Activated B cell treated with CpG ODN at 0.5 μM for 24 hours (primary cell): ENCODE data around the gene GIT1. TPM values are rescaled to one million over a fixed set of nuclear protein-coding genes. Genes with fewer than 3 reads are reported as not detected.

Experiments
- ATAC-seq: fragments of 200-7000 bp; cut with Tn5 transposase; one replicate; pipeline ENCODE4 v1.10.0; 2021; ENCODE audit warnings: low read depth, mild to moderate bottlenecking, moderate library complexity
- CTCF ChIA-PET: fragments of 350-600 bp; sonication (Branson Sonifier 250); formaldehyde crosslinking; loops from one replicate; lab custom pipeline; 2021; ENCODE audit warnings: antibody characterized with exemption; lab: Charles Lee
- POLR2A ChIA-PET: fragments of 350-600 bp; sonication (Branson Sonifier 250); formaldehyde crosslinking; loops from one replicate; lab custom pipeline; 2021; ENCODE audit warnings: antibody characterized with exemption; lab: Charles Lee
- DNase-seq: peaks from one replicate; pipeline ENCODE4 v3.0.0; 2022
- H3K27ac Mint-ChIP-seq: one replicate; pipeline ENCODE4 v1.8.0; 2020; ENCODE audit warnings: mixed read lengths
- H3K27me3 Mint-ChIP-seq: one replicate; pipeline ENCODE4 v1.8.0; 2021; ENCODE audit warnings: mixed read lengths
- H3K36me3 Mint-ChIP-seq: one replicate; pipeline ENCODE4 v1.8.0; 2021; ENCODE audit warnings: low read depth, mixed read lengths
- H3K4me1 Mint-ChIP-seq: one replicate; pipeline ENCODE4 v1.8.0; 2021; ENCODE audit warnings: mixed read lengths
- H3K4me3 Mint-ChIP-seq: one replicate; pipeline ENCODE4 v1.8.0; 2020; ENCODE audit warnings: mild to moderate bottlenecking, mixed read lengths
- H3K9me3 Mint-ChIP-seq: one replicate; pipeline ENCODE4 v1.8.0; 2020; ENCODE audit warnings: mixed read lengths
- CTCF ChIP-seq: fragments of 200-600 bp; IDR thresholded peaks from one replicate; pipeline ENCODE4 v1.8.0; 2022; ENCODE audit warnings: antibody characterized with exemption, mild to moderate bottlenecking
- intact Hi-C: fragments of 100-400 bp; cut with micrococcal nuclease; formaldehyde crosslinking; loops from one replicate; pipeline ENCODE4 v1.15.1; 2024
- total RNA-seq: library from RNA; stranded (reverse); gene quantifications from 2 replicates; pipeline ENCODE4 v1.2.3, GENCODE V29; 2022

Gene GIT1
- total RNA-seq, 1 donor from 2014 or later = 45.3 TPM

- ChIA-PET POLR2A (no interaction called here), CTCF (interaction anchor here (1.0 kb wide), 1 partner anchor 168 kb away, joined by 3 read pairs; no protein-coding TSS in a partner anchor)
- Mint-ChIP-seq H3K4me1 (peaks cover 27% of the 10 kb centered on the region), H3K27ac (no peak overlapping the region), H3K9me3 (no peaks in the 10 kb centered on the region), H3K27me3 (peaks cover 1% of the 10 kb centered on the region), H3K36me3 (no peaks in the 10 kb centered on the region), H3K4me3 (no peak overlapping the region)
- intact Hi-C loops = loop anchor here (10.0 kb wide), 1 partner anchor 467 kb away; no protein-coding TSS in a partner anchor
- no peak for DNase-seq
- ATAC-seq = no peak
- TF ChIP-seq CTCF = no peak
These were observed 22.1 kb upstream of the GIT1 start for GRCh38 chr17:29611351-29612093.

- peaks cover 18% of the 10 kb centered on the region for H3K4me1 Mint-ChIP-seq
- no peak for DNase-seq
- no peaks in the 10 kb centered on the region for H3K9me3 Mint-ChIP-seq
- no peaks in the 10 kb centered on the region for H3K27me3 Mint-ChIP-seq
- CTCF ChIA-PET = interaction anchor here (1.0 to 1.5 kb wide), 2 partner anchors 17 to 487 kb away, joined by 3 read pairs; partner anchors contain the start of gene ANKRD13B
- no peak for TF ChIP-seq CTCF
- no peak overlapping the region for H3K27ac Mint-ChIP-seq
- intact Hi-C loops = loop anchor here (10.0 kb wide), 1 partner anchor 466 kb away; no protein-coding TSS in a partner anchor
- no peak for ATAC-seq
- H3K4me3 Mint-ChIP-seq = no peak overlapping the region
- no peaks in the 10 kb centered on the region for H3K36me3 Mint-ChIP-seq
- POLR2A ChIA-PET = no interaction called here
These were observed 20.9 kb upstream of the GIT1 start for GRCh38 chr17:29610395-29610794.

- DNase-seq (no peak), ATAC-seq (no peak)
- Mint-ChIP-seq H3K27me3 (no peaks in the 10 kb centered on the region), H3K36me3 (no peaks in the 10 kb centered on the region), H3K9me3 (no peaks in the 10 kb centered on the region), H3K27ac (no peak overlapping the region), H3K4me1 (peaks cover 4% of the 10 kb centered on the region), H3K4me3 (no peak overlapping the region)
- POLR2A ChIA-PET = no interaction called here
- TF ChIP-seq CTCF = no peak
- CTCF ChIA-PET = interaction anchor here (1.0 kb wide), 1 partner anchor 8 kb away, joined by 4 read pairs; no protein-coding TSS in a partner anchor
- intact Hi-C loops = no loop called here
These were observed 19.5 kb upstream of the GIT1 start for GRCh38 chr17:29608986-29609385.

GRCh38 chr17:29607557-29608195, 18.2 kb upstream of the GIT1 start:
- Mint-ChIP-seq H3K9me3 (no peaks in the 10 kb centered on the region), H3K4me3 (no peak overlapping the region), H3K4me1 (no peaks in the 10 kb centered on the region), H3K27me3 (no peaks in the 10 kb centered on the region), H3K27ac (no peak overlapping the region), H3K36me3 (no peaks in the 10 kb centered on the region)
- POLR2A ChIA-PET = no interaction called here
- CTCF ChIA-PET = interaction anchor here (1.0 kb wide), 1 partner anchor 10 kb away, joined by 4 read pairs; no protein-coding TSS in a partner anchor
- DNase-seq (no peak), ATAC-seq (no peak)
- intact Hi-C loops = no loop called here
- TF ChIP-seq CTCF = no peak

GRCh38 chr17:29603109-29603674, 13.7 kb upstream of the GIT1 start:
- DNase-seq (no peak), ATAC-seq (no peak)
- Mint-ChIP-seq H3K27me3 (no peaks in the 10 kb centered on the region), H3K36me3 (no peaks in the 10 kb centered on the region), H3K4me3 (no peak overlapping the region), H3K27ac (no peak overlapping the region), H3K4me1 (no peaks in the 10 kb centered on the region), H3K9me3 (no peaks in the 10 kb centered on the region)
- intact Hi-C loops = no loop called here
- POLR2A ChIA-PET = no interaction called here
- no peak for TF ChIP-seq CTCF
- CTCF ChIA-PET = no interaction called here
